Measurements from ENCODE around the gene ITPR2. TPM values are rescaled to one million over a fixed set of nuclear protein-coding genes. Genes with fewer than 3 reads are reported as not detected.
"Not testable (repeated sequence)": the region's sequence is repeated elsewhere in the genome, so short reads cannot be mapped to it uniquely, and the experiment has no call there.

Gene ITPR2
- total RNA-seq, 4 donors from 2014 or later: 42.8 to 62.5 (median 52.1) TPM

DNA sequence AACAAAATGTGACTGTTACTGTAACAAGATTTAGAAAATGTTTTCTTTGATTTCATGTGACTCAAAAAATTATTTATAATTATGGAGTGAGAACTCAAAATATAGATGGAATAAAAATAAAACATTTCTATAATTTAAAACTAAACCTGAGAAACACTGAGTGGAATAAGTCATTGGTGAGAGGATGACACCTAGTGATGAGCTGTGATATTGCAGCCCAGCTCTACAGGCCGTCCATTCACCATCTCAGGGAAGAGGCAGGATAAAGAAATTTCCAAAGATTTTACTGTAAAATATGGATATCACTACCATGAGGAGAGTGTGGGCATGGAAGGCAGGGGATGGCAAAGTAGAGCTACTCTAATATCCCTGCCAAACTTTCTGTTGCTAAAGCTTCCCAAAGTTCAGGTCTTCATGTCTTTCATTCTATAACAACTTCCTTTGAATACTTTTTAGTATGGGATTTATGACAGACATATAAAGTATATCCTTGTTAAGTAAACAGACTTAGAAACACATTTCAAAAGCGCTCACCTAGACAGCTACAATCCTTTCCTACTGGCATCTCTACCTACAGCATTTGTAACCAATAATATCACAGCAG is 308.0 kb downstream of the ITPR2 start:
- H3K4me3 ChIP-seq (ENCODE audit: low read depth, poor library complexity, severe bottlenecking): no peak overlapping the region
- intact Hi-C loops (cut with DNase I; ENCODE audit: low total_unique reads): loop anchor here (10.0 kb wide), 1 partner anchor 400 kb away; the partner anchor contains the start of gene BHLHE41
- WGBS, 2 donors: 93 to 100% methylated on average over 2 of the region's 2 CpGs
- no peak for TF ChIP-seq POLR2A (IDR thresholded peaks at IDR 0.05)
- TF ChIP-seq, protein P1, sequence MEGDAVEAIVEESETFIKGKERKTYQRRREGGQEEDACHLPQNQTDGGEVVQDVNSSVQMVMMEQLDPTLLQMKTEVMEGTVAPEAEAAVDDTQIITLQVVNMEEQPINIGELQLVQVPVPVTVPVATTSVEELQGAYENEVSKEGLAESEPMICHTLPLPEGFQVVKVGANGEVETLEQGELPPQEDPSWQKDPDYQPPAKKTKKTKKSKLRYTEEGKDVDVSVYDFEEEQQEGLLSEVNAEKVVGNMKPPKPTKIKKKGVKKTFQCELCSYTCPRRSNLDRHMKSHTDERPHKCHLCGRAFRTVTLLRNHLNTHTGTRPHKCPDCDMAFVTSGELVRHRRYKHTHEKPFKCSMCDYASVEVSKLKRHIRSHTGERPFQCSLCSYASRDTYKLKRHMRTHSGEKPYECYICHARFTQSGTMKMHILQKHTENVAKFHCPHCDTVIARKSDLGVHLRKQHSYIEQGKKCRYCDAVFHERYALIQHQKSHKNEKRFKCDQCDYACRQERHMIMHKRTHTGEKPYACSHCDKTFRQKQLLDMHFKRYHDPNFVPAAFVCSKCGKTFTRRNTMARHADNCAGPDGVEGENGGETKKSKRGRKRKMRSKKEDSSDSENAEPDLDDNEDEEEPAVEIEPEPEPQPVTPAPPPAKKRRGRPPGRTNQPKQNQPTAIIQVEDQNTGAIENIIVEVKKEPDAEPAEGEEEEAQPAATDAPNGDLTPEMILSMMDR (IDR thresholded peaks at IDR 0.05): no peak
- DNase-seq (ENCODE audit: low spot score in 2 of 2): no peak

- H3K4me3 ChIP-seq (ENCODE audit: low read depth, poor library complexity, severe bottlenecking): no peak overlapping the region
- TF ChIP-seq POLR2A (IDR thresholded peaks at IDR 0.05): no peak
- TF ChIP-seq, protein P1 (IDR thresholded peaks at IDR 0.05): no peak
- intact Hi-C loops (cut with DNase I; ENCODE audit: low total_unique reads): loop anchor here (10.0 kb wide), 1 partner anchor 399 kb away; the partner anchor contains the start of gene BHLHE41
- peak; percentile 94 to 97 for DNase-seq (ENCODE audit: low spot score in 2 of 2)
- 14 to 22% methylated on average over 9 of the region's 9 CpGs for WGBS, 2 donors
Measured at GRCh38 chr12:26523708-26524150, 309.3 kb downstream of the ITPR2 start.

DNA sequence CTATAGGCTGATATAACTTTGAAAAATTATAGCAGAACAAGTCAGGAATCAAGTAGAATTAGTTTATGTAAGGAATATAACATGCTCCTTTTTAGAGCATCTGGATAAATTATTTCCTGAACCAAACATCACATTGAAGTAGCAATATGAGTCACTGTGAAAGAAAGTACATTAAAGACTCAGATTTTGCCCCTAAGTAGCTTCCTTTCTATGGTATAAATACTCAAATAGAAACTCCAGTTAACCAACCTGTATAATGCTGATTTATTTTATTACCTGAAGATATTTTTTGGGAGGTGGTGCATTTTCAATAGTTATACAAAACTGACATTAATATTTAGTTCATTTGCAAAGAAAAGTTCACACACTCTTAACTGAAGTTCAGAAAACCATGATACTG is 312.1 kb downstream of the ITPR2 start:
- DNase-seq (ENCODE audit: low spot score in 2 of 2): no peak
- TF ChIP-seq, protein P1 (IDR thresholded peaks at IDR 0.05): no peak
- TF ChIP-seq POLR2A (IDR thresholded peaks at IDR 0.05): no peak
- intact Hi-C loops (cut with DNase I; ENCODE audit: low total_unique reads): loop anchor here (10.0 kb wide), 1 partner anchor 396 kb away; the partner anchor contains the start of gene BHLHE41
- no peak overlapping the region for H3K4me3 ChIP-seq (ENCODE audit: low read depth, poor library complexity, severe bottlenecking)

DNA sequence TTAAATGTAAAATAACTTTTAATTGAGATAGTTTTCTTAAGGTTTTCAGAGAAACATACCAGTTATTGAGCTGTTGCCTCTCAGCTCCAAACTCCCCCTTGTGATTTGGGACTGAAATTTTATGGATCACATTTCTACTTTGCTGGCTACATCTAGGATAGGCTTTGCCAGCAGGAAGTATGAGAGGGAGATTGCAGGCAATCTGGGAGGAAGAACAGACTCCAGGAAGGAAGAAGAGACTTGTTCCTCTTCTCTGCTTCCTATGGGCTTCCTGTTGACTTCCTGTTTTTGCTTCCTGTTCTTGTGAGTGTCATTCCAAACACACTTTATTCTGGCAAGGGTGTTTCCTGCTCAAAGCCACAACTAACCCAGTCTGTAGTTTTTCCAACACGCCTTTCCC is 312.9 kb downstream of the ITPR2 start:
- intact Hi-C loops (cut with DNase I; ENCODE audit: low total_unique reads): loop anchor here (10.0 kb wide), 1 partner anchor 395 kb away; the partner anchor contains the start of gene BHLHE41
- no peak for DNase-seq (ENCODE audit: low spot score in 2 of 2)
- WGBS, 2 donors: 81% methylated on average over 1 of the region's 1 CpG
- TF ChIP-seq, protein P1 (IDR thresholded peaks at IDR 0.05): no peak
- TF ChIP-seq POLR2A (IDR thresholded peaks at IDR 0.05): no peak
- H3K4me3 ChIP-seq (ENCODE audit: low read depth, poor library complexity, severe bottlenecking): no peak overlapping the region

- WGBS, 2 donors: 71 to 72% methylated on average over 3 of the region's 3 CpGs
- intact Hi-C loops (cut with DNase I; ENCODE audit: low total_unique reads): no loop called here
- no peak overlapping the region for H3K4me3 ChIP-seq (ENCODE audit: low read depth, poor library complexity, severe bottlenecking)
- TF ChIP-seq, protein P1 (IDR thresholded peaks at IDR 0.05): no peak
- no peak for TF ChIP-seq POLR2A (IDR thresholded peaks at IDR 0.05)
- DNase-seq (ENCODE audit: low spot score in 2 of 2): no peak
Measured at GRCh38 chr12:26519462-26519861, 313.5 kb downstream of the ITPR2 start.

GRCh38 chr12:26517320-26517719 is 315.7 kb downstream of the ITPR2 start:
- 88 to 100% methylated on average over 3 of the region's 3 CpGs for WGBS, 2 donors
- DNase-seq (ENCODE audit: low spot score in 2 of 2); H3K4me3 ChIP-seq (ENCODE audit: low read depth, poor library complexity, severe bottlenecking); intact Hi-C loops (cut with DNase I; ENCODE audit: low total_unique reads): not testable (repeated sequence)

Measured in lower leg skin (tissue), 4 donors.